ENCODE data around the gene CNPY4.

Gene CNPY4

GRCh38 chr7:100148559-100149328 is 29.3 kb downstream of the CNPY4 start, which contains the start of gene LAMTOR4:
Gene LAMTOR4, plus strand, starts transcription at chr7:100148918. Its CDS starts 55 bp downstream, at chr7:100148973.
- peak; percentile 99 for DNase-seq

- DNase-seq, result no peak
Measured at GRCh38 chr7:100152404-100152803, 33.0 kb downstream of the CNPY4 start.

- no peak for DNase-seq
Measured at GRCh38 chr7:100152937-100153666, 33.7 kb downstream of the CNPY4 start.

- DNase-seq, result no peak
Measured at GRCh38 chr7:100153708-100154535, 34.5 kb downstream of the CNPY4 start.

- no peak for DNase-seq
Measured at GRCh38 chr7:100154651-100155491, 35.4 kb downstream of the CNPY4 start.

GRCh38 chr7:100155553-100156317 is 36.3 kb downstream of the CNPY4 start:
- no peak for DNase-seq

- no peak for DNase-seq
Measured at GRCh38 chr7:100156331-100157068, 37.1 kb downstream of the CNPY4 start.

- no peak for DNase-seq
Measured at GRCh38 chr7:100157069-100157333, 37.6 kb downstream of the CNPY4 start.

GRCh38 chr7:100157334-100158228 is 38.1 kb downstream of the CNPY4 start:
- peak; percentile 72 for DNase-seq

- peak; percentile 82 for DNase-seq
Measured at GRCh38 chr7:100158229-100159098, 39.0 kb downstream of the CNPY4 start, which contains the start of gene TRAPPC14. Gene TRAPPC14, minus strand, starts transcription at chr7:100158723. Its CDS starts 224 bp downstream, at chr7:100158499.

GRCh38 chr7:100159099-100159623 is 39.7 kb downstream of the CNPY4 start:
- DNase-seq, result no peak

GRCh38 chr7:100160067-100160466 is 40.6 kb downstream of the CNPY4 start:
- no peak for DNase-seq

GRCh38 chr7:100163006-100163531 is 43.6 kb downstream of the CNPY4 start:
- DNase-seq, result no peak

GRCh38 chr7:100163871-100164270 is 44.4 kb downstream of the CNPY4 start:
- no peak for DNase-seq

GRCh38 chr7:100166317-100166940 is 47.0 kb downstream of the CNPY4 start:
- no peak for DNase-seq

GRCh38 chr7:100166970-100167911 is 47.8 kb downstream of the CNPY4 start:
- DNase-seq, result no peak

- no peak for DNase-seq
Measured at GRCh38 chr7:100167912-100168323, 48.5 kb downstream of the CNPY4 start.

Data from HCEC 1CT (cell line).